BE2C (cell line): ENCODE measurements around the gene TCEAL5.
"Not testable (repeated sequence)": the region's sequence is repeated elsewhere in the genome, so short reads cannot be mapped to it uniquely, and the experiment has no call there.

Experiments
- DNase-seq: peaks from one replicate; pipeline ENCODE4 v3.0.0-alpha.2; 2020
- H3K27me3 ChIP-seq: fragments of 250-450 bp; sonication (Bioruptor Pico); 2 replicates; pipeline ENCODE4 v1.5.1; 2020; ENCODE audit warnings: mild to moderate bottlenecking
- H3K36me3 ChIP-seq: fragments of 250-450 bp; sonication (Bioruptor Pico); 2 replicates; pipeline ENCODE4 v1.5.1; 2020; ENCODE audit warnings: mild to moderate bottlenecking
- H3K4me1 ChIP-seq: fragments of 250-450 bp; sonication (Bioruptor Pico); 2 replicates; pipeline ENCODE4 v1.5.1; 2020
- H3K4me3 ChIP-seq: 2 replicates; pipeline ENCODE4 v1.5.1; 2011; ENCODE audit warnings: low read depth, low read length
- H3K9me3 ChIP-seq: fragments of 250-450 bp; sonication (Bioruptor Pico); 2 replicates; pipeline ENCODE4 v1.5.1; 2020
- CTCF ChIP-seq: IDR thresholded peaks from 2 replicates; pipeline ENCODE4 v1.5.1; 2012; ENCODE audit warnings: mild to moderate bottlenecking, low read depth, low read length

Gene TCEAL5

GRCh38 chrX:103240155-103240554 lies 36.4 kb downstream of the TCEAL5 start:
- Histone ChIP-seq H3K4me3 (no peak overlapping the region), H3K4me1 (no peaks in the 10 kb centered on the region), H3K9me3 (no peaks in the 10 kb centered on the region), H3K36me3 (no peaks in the 10 kb centered on the region), H3K27me3 (no peaks in the 10 kb centered on the region)
- TF ChIP-seq CTCF: no peak
- DNase-seq: no peak

GRCh38 chrX:103236296-103236695 lies 40.3 kb downstream of the TCEAL5 start:
- H3K4me3 ChIP-seq: no peak overlapping the region
- no peaks in the 10 kb centered on the region for H3K36me3 ChIP-seq
- no peaks in the 10 kb centered on the region for H3K9me3 ChIP-seq
- no peaks in the 10 kb centered on the region for H3K27me3 ChIP-seq
- DNase-seq: no peak
- no peaks in the 10 kb centered on the region for H3K4me1 ChIP-seq
- no peak for TF ChIP-seq CTCF

- DNase-seq, H3K27me3 ChIP-seq, H3K4me3 ChIP-seq, H3K9me3 ChIP-seq, H3K36me3 ChIP-seq, H3K4me1 ChIP-seq: not testable (repeated sequence)
These were observed 40.9 kb downstream of the TCEAL5 start for GRCh38 chrX:103235608-103236007.

- H3K4me1 ChIP-seq: no peaks in the 10 kb centered on the region
- H3K9me3 ChIP-seq: no peaks in the 10 kb centered on the region
- H3K36me3 ChIP-seq: no peaks in the 10 kb centered on the region
- TF ChIP-seq CTCF: no peak
- H3K4me3 ChIP-seq: no peak overlapping the region
- H3K27me3 ChIP-seq: no peaks in the 10 kb centered on the region
- DNase-seq: no peak
These were observed 41.7 kb downstream of the TCEAL5 start for GRCh38 chrX:103234869-103235268.

- no peaks in the 10 kb centered on the region for H3K27me3 ChIP-seq
- H3K4me3 ChIP-seq: no peak overlapping the region
- no peaks in the 10 kb centered on the region for H3K4me1 ChIP-seq
- no peak for TF ChIP-seq CTCF
- no peak for DNase-seq
- H3K9me3 ChIP-seq: no peaks in the 10 kb centered on the region
- H3K36me3 ChIP-seq: no peaks in the 10 kb centered on the region
These were observed 43.3 kb downstream of the TCEAL5 start for GRCh38 chrX:103233263-103233662.

- not testable (repeated sequence) for H3K27me3 ChIP-seq, H3K9me3 ChIP-seq, DNase-seq, H3K36me3 ChIP-seq, H3K4me1 ChIP-seq, H3K4me3 ChIP-seq
These were observed 50.6 kb downstream of the TCEAL5 start for GRCh38 chrX:103225918-103226317.
